Peyer's patch (tissue), 4 donors: ENCODE results near the gene EIF4G1. TPM values are rescaled to one million over a fixed set of nuclear protein-coding genes. Genes with fewer than 3 reads are reported as not detected.

Experiments used
- DNase-seq, 3 donors: peaks; one replicate each; pipeline ENCODE4 v3.0.0-alpha.2; 2017 to 2019
- H3K27ac ChIP-seq, 4 donors: fragments of 200-600 bp; sonication (generic); one replicate each; pipeline ENCODE4 v1.5.1; 2016 to 2019
- H3K27me3 ChIP-seq, 2 donors: fragments of 200-600 bp; sonication (generic); one replicate each; pipeline ENCODE4 v1.5.1; 2019
- H3K36me3 ChIP-seq, 3 donors: fragments of 200-600 bp; sonication (generic); one replicate each; pipeline ENCODE4 v1.5.1; 2016 to 2019
- H3K4me1 ChIP-seq, 4 donors: fragments of 200-600 bp; sonication (generic); one replicate each; pipeline ENCODE4 v1.5.1; 2016 to 2019
- H3K4me3 ChIP-seq, 4 donors: fragments of 200-600 bp; sonication (generic); 1 replicate in 3 of 4; 2 replicates in 1 of 4; pipeline ENCODE4 v1.5.1; 2016 to 2019; ENCODE audit warnings: mild to moderate bottlenecking in 1 of 4
- H3K9me3 ChIP-seq, 4 donors: fragments of 200-600 bp; sonication (generic); one replicate each; pipeline ENCODE4 v1.5.1; 2016 to 2019; ENCODE audit warnings: mild to moderate bottlenecking in 1 of 4
- POLR2A ChIP-seq, 2 donors: fragments of 450-650 bp; IDR thresholded peaks; one replicate each; pipeline ENCODE4 v1.5.1; 2017; ENCODE audit warnings: antibody characterized with exemption in 2 of 2, mild to moderate bottlenecking in 2 of 2, moderate library complexity in 2 of 2
- total RNA-seq, 4 donors: library from RNA; depleted of rRNA; stranded (reverse); fragments of >200 nt; gene quantifications; one replicate each; pipeline ENCODE4 v1.1.0, GENCODE V29; 2016
- TF ChIP-seq, protein P1 (sequence below), 6 experiments: fragments of 450-650 bp in 4 of 6; fragments of 200-600 bp in 2 of 6; sonication (generic) in 1 of 6; IDR thresholded peaks; one replicate each; pipeline ENCODE4 v1.5.1; 2017 to 2019; ENCODE audit warnings: antibody characterized with exemption in 6 of 6, mild to moderate bottlenecking in 3 of 6, moderate library complexity in 1 of 6

Gene EIF4G1
- total RNA-seq, 4 donors from 2014 or later, result 209 to 295 (median 244) TPM

DNA sequence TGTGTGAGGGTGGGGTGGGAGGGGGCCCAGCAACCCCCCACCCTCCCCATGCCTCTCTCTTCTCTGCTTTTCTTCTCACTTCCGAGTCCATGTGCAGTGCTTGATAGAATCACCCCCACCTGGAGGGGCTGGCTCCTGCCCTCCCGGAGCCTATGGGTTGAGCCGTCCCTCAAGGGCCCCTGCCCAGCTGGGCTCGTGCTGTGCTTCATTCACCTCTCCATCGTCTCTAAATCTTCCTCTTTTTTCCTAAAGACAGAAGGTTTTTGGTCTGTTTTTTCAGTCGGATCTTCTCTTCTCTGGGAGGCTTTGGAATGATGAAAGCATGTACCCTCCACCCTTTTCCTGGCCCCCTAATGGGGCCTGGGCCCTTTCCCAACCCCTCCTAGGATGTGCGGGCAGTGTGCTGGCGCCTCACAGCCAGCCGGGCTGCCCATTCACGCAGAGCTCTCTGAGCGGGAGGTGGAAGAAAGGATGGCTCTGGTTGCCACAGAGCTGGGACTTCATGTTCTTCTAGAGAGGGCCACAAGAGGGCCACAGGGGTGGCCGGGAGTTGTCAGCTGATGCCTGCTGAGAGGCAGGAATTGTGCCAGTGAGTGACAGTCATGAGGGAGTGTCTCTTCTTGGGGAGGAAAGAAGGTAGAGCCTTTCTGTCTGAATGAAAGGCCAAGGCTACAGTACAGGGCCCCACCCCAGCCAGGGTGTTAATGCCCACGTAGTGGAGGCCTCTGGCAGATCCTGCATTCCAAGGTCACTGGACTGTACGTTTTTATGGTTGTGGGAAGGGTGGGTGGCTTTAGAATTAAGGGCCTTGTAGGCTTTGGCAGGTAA, 31.1 kb downstream of the EIF4G1 start:
- Histone ChIP-seq H3K27ac (peak overlapping the region in 3 of 4 donors; percentile 65 to 79 (median 73)), H3K4me3 (no peak overlapping the region), H3K36me3 (peaks cover 0 to 38% (median 0%) of the 10 kb centered on the region in 3 donors), H3K9me3 (no peaks in the 10 kb centered on the region), H3K4me1 (peaks cover 0 to 9% (median 1%) of the 10 kb centered on the region in 4 donors), H3K27me3 (no peaks in the 10 kb centered on the region)
- peak in 2 of 3 donors; percentile 88 to 90 for DNase-seq
- TF ChIP-seq POLR2A (IDR thresholded peaks at IDR 0.05), result peak in 1 of 2 donors; percentile 47
- TF ChIP-seq, protein P1, sequence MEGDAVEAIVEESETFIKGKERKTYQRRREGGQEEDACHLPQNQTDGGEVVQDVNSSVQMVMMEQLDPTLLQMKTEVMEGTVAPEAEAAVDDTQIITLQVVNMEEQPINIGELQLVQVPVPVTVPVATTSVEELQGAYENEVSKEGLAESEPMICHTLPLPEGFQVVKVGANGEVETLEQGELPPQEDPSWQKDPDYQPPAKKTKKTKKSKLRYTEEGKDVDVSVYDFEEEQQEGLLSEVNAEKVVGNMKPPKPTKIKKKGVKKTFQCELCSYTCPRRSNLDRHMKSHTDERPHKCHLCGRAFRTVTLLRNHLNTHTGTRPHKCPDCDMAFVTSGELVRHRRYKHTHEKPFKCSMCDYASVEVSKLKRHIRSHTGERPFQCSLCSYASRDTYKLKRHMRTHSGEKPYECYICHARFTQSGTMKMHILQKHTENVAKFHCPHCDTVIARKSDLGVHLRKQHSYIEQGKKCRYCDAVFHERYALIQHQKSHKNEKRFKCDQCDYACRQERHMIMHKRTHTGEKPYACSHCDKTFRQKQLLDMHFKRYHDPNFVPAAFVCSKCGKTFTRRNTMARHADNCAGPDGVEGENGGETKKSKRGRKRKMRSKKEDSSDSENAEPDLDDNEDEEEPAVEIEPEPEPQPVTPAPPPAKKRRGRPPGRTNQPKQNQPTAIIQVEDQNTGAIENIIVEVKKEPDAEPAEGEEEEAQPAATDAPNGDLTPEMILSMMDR (IDR thresholded peaks at IDR 0.05), result peak in 4 of 6 experiments; percentile 23 to 80 (median 76)

DNA sequence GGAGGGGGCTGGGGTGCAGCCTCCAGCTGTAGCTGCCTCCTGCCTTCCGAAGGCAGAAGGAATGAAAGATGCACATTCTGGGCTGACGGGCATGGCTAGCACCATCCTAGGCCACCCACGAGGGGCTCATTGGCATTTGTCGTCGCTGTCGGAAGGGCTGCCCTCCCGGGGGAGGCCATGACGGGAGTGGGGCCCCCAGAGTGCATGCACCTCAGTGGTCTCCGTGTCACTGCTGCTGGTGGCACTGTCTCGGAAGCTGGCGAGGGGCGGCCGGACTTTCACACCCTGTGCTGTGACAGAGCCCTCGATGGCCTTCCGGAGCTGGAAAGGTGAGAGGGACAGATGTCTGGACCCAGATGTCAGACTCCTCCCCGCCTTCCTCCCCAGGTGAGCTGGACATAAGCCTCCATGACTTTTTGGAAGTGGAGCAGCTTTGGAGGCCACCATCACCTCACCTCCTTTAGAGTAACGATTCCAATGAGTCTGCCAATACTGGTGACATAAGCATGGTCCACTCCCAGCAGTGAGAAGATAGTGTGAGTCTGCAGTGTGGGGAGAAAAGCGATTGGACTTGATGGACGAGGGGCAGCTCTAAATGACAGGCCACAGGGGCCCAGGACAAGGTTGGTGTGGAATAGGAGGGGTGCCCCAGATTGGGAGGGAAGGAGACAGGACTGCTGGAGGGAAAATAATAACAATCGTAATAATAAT, 32.2 kb downstream of the EIF4G1 start:
- no peaks in the 10 kb centered on the region for H3K9me3 ChIP-seq
- peak overlapping the region in 3 of 4 donors; percentile 65 to 79 (median 73) for H3K27ac ChIP-seq
- DNase-seq, result peak in 1 of 3 donors; percentile 46
- H3K4me3 ChIP-seq, result no peak overlapping the region
- peaks cover 0 to 15% (median 1%) of the 10 kb centered on the region in 4 donors for H3K4me1 ChIP-seq
- H3K36me3 ChIP-seq, result peaks cover 0 to 42% (median 0%) of the 10 kb centered on the region in 3 donors
- no peaks in the 10 kb centered on the region for H3K27me3 ChIP-seq
- no peak for TF ChIP-seq POLR2A (IDR thresholded peaks at IDR 0.05)

DNA sequence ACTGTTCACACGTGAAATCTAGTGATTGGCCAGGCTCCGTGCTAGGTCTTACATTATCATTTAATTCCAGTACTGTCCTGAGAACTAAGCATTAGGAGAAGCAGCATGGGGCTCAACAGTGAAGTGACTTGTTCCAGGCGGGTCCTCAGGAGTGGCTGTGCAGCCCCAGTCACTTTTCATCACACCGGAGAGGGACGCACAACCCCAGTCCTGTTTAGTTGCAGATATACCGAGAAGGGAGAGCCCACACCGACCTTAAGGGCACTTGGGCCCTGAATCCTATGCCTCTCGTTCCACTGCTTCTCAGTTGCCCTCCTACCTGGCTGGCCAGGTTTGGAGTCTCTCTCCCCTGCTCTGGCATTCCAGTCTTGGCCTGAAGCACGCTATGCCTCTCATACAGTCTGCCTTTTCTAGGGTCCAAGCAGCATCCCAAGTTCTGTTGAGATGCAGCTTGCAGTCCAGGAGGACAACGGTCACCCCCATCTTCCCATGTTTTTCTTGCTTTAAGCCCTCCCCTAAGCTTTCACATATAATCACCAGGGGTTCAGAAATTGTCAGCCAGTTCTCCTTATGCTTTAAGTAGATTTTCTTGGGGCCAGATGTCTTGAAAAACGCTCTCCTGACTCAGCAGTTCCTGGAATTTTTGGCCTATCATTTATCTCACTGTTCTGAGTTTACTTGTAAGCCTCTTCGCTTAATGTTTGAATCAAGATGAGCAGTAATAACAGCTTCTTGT, 33.1 kb downstream of the EIF4G1 start:
- peaks cover 0 to 18% (median 1%) of the 10 kb centered on the region in 4 donors for H3K4me1 ChIP-seq
- no peak for TF ChIP-seq POLR2A (IDR thresholded peaks at IDR 0.05)
- TF ChIP-seq, protein P1 (IDR thresholded peaks at IDR 0.05), result no peak
- no peak for DNase-seq
- peaks cover 0 to 34% (median 0%) of the 10 kb centered on the region in 3 donors for H3K36me3 ChIP-seq
- H3K9me3 ChIP-seq, result no peaks in the 10 kb centered on the region
- no peak overlapping the region for H3K27ac ChIP-seq
- H3K4me3 ChIP-seq, result no peak overlapping the region
- H3K27me3 ChIP-seq, result no peaks in the 10 kb centered on the region

DNA sequence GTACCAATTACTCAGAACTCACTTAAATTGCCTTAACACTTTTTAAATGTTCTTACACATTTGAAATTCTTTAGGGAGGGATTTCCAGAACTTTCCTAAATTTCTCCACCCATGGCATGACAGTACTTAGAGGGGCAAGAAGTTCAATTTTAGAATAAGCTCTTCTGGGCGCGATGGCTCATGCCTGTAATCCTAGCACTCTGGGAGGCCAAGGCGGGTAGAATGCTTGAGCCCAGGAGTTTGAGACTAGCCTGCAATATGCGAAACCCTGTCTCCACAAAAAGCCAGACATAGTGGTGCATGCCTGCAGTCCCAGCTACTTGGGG, 33.6 kb downstream of the EIF4G1 start:
- Histone ChIP-seq H3K36me3 (peaks cover 0 to 28% (median 0%) of the 10 kb centered on the region in 3 donors), H3K4me1 (peaks cover 0 to 18% (median 1%) of the 10 kb centered on the region in 4 donors), H3K4me3 (no peak overlapping the region), H3K27me3 (no peaks in the 10 kb centered on the region), H3K9me3 (no peaks in the 10 kb centered on the region), H3K27ac (no peak overlapping the region)
- no peak for TF ChIP-seq POLR2A (IDR thresholded peaks at IDR 0.05)
- TF ChIP-seq, protein P1 (IDR thresholded peaks at IDR 0.05), result no peak
- no peak for DNase-seq

DNA sequence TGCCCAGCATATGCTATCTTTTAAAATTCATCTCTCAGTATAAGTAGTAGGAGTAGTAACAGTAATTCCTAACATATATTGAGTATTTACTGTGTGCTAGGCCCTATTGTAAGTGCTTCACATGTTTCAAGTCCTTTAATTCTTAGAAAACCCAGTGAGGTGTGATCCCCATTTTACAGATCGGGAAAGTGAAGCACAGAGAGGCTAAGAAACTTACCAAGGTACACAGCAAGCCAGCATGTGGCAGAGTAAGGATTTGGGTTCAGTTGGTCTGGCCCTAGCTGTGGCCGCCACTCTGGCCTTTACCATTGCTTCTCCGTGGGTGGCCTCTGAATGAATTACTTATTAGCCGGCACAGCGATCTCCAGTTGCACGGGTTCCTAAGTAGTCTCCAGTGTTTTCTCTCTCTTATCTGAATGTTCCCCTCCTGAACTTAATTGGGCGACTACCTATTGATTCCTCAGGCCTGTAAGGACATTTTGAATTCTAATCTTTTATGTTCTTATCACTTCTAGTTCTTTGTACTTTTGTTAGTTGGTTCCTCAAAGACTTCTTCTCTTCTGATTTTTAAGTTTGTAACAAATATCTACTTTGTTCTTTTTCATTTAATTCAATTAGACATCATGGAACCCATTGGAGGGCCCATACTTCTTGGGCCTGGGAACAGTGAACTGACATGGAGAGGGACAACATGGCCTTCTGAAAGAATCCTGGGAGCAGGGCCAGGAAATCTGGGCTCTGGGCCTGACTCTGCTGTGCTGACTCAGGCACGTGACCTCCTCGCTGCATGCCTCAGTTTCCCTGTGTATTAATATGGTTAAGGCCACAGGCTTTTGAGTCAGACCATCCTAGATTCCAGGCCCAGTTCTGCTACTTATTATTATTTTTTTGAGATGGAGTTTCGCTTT, 35.4 kb downstream of the EIF4G1 start:
- no peaks in the 10 kb centered on the region for H3K27me3 ChIP-seq
- H3K4me1 ChIP-seq, result peaks cover 0 to 33% (median 1%) of the 10 kb centered on the region in 4 donors
- H3K36me3 ChIP-seq, result peaks cover 0 to 13% (median 0%) of the 10 kb centered on the region in 3 donors
- no peak overlapping the region for H3K4me3 ChIP-seq
- DNase-seq, result no peak
- TF ChIP-seq POLR2A (IDR thresholded peaks at IDR 0.05), result no peak
- TF ChIP-seq, protein P1 (IDR thresholded peaks at IDR 0.05), result no peak
- H3K27ac ChIP-seq, result no peak overlapping the region
- H3K9me3 ChIP-seq, result no peaks in the 10 kb centered on the region
